HG03139 (cell line): ENCODE results near the gene USP54.

Experiments
- ATAC-seq: cut with Tn5 transposase; IDR thresholded peaks from one replicate; pipeline ENCODE4 v1.9.1; 2021; ENCODE audit not compliant: unreplicated experiment

Gene USP54

DNA sequence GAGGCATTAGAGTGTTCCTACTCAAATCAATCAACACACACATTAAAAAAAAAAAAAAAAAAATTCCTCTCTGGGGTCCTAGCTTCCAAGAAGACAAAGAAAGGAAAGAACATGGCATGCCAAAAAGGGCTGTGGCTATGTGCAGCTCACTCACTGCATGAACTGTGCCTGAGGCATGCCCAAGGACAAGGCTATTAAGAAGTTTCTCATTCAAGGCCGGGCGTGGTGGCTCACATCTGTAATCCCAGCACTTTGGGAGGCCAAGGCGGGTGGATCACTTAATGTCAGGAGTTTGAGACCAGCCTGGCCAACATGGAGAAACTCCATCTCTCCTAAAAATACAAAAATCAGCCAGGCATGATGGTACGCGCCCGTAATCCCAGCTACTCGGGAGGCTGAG, 53.4 kb downstream of the USP54 start:
- ATAC-seq = no peak

DNA sequence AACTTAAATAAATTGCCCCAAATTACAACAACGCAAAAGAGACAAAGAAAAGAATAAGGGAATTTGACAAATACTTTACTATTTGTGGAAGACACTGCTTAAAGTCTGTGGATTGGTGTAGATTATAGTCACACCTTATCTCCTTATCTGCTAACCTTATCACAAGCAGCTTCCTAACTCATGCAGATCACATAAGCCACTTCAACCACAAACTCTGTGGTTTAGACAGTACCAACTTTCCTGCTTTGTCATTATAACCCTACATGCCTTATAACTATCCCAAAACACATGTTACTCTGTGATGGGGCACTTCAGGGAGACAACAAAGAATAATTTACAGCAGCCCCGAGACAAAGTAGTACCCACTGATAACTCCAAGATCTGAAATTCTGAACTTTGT, 53.9 kb downstream of the USP54 start:
- no peak for ATAC-seq

DNA sequence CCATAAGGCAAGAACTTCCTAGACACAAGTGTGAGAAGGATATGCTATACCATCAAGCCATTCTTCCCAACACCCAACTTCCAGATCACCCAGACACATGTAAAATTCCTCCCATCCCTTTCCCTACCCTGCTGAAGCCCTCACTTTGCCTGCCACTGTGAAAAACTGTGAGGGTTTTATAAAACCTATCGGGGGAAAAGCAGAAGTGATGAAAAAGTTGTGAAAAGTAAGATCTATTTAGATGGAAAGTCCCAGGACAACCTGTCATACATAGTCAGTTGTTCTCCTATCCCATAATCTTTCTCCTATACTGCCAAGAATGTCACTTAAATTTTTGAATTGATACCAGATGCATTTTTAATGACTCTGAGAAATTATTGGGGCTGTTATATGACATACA, 56.3 kb downstream of the USP54 start:
- no peak for ATAC-seq

DNA sequence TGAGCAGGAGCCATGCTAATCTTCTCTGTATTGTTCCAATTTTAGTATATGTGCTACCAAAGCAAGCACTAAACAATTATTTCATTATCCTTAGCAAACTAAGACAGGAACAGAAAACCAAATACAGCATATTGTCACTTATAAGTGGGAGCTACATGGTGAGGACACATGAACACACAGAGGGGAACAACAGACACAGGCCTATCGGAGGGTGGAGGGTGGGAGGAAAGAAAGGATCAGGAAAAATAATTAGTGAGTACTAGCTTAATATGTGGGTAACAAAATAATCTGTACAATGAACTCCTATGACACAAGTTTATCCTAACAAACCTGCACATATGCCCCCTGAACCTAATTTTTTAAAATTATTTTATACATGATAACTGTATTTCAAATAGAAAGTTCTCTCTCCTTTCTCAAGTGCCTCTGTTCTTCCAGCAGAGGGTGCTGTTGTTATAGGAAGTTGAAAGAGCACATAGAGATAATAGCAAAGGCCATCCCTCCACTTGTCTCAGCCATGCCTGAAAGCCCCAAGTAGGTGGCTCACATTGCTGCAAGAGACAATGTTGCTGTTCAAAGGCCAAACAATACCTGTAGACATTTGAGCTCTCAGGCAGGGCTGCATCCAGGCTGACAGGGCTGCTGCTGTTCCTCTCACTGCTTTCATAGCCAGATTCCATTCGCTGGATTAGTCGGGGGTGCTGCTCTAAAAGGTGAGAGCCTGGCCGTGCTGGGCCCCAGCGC, 61.9 kb downstream of the USP54 start:
- ATAC-seq = peak; percentile 50

DNA sequence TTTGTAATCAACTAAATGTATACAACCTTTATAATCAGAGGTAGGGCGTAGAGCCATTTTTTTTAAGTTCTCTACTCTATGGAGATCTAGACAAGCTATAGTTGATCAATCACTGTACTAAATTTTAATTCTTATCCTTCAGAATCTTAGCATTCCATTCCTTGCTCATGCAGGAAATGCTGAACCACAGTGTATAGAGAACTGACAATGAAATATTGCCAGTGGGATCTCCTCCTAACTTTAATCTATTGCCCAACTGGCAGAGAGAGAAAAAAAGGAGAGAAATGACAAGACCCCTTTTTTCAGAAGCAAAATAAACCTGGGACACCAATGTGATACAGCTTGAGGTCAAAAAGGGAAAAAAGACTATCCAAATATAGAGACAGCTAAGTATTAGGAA, 68.9 kb downstream of the USP54 start:
- ATAC-seq = no peak

DNA sequence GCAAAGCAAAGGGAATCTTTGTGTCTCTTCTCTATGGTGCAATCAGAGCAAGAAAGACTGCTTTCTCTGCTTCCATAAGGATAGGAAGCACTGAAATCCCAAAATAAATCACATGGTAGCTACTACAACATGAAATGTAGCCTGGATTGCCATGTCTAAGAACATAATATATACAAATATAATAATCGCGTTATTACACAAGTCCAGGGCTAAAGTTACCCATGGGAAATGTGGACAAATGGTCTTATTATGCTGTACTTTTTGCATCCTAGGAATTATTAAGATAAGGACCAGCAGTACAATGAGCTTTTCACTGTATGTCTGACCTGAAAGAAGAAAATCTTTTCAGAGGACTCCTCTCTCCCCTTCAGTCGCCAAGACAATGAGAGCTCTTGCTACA, 71.8 kb downstream of the USP54 start:
- no peak for ATAC-seq

DNA sequence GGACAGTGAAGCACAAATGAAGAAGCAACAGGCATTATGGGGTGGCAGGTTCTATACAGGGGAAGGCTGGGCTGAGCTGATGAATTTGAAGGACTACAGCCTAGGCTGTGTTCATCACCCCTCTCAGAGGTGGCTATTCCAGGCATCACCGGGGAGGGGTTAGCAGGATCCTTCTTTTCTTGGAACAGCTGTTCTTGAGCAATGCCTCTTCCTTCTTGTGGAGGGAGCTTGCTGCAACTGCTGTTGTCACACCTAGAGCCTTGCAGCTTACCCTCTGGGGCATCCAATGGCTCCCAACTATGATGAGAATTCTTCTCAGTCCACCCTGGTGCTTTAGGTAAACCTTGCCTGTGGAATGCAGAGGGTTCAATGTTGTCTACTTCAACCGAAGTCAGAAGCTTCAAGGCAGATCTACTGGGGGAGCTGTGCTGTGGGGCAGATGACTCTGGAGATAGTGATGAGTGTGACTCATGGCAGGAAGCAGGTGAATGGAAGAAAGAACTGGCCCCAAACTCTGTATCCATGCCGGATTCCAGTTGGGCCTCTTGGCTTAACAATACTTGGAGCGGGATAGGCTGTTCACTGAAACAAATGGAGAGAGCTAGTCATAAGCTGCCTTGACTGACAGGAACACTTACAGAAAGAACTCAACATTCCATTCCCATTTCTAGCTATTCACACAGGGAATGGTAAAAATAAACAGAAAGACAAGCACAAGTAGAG, 73.8 kb downstream of the USP54 start:
- ATAC-seq = no peak

DNA sequence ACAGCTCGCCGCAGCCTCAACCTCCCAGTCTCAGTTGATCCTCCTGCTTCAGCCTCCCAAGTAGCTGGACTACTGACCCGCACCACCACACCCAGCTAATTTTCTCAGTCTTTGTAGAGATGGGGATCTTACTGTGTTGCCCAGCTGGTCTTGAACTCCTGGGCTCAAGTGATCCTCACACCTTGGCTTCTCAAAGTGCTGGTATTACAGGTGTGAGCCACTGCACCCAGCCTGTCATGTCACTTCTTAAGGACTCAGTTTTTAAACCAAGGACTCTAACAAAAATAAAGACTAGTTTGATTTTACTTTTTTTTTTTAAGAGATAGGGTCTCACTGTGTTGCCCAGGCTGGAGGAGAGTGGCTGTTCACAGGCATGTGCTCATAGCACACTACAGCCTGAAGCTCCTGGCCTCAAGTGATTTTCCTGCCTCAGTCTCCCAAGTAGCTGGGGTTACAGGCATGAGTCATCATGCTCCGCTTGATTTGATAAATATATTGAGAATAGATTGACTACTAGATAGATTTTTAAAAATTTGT, 78.9 kb downstream of the USP54 start:
- ATAC-seq = no peak

DNA sequence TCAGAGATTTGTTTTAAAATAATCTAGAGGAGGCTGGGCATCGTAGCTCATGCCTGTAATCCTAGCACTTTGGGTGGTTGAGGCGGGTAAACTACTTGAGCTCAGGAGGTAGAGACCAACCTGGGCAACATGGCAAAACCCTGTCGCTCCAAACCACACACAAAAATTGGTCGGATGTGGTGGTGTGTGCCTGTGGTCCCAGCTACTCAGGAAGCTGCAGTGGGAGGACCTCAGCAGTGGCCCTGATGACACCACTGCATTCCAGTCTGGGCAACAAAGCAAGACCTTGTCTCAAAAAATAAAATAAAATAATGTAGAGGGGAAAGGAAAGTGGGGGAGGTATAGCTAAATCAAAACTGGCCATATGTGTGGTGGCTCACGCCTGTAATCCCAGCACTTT, 81.4 kb downstream of the USP54 start:
- no peak for ATAC-seq

DNA sequence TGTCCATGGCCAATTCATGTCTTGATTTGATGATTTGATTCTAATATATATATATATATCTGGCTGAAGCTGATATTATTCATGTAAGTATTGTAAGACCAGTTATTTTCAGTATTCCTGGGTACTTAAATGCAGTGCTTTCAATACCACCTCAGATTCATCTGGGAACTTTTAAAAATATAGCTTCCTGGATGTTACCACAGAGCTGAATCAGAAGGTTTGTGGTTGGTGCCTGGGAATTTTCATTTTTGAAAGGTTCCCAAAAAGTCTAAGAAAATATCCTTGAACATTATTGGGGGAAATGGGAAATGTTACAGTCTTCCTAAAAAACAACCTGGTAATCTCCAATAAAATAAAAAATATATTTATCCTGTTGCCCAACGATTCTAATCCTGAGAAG, 84.7 kb downstream of the USP54 start:
- ATAC-seq = no peak

DNA sequence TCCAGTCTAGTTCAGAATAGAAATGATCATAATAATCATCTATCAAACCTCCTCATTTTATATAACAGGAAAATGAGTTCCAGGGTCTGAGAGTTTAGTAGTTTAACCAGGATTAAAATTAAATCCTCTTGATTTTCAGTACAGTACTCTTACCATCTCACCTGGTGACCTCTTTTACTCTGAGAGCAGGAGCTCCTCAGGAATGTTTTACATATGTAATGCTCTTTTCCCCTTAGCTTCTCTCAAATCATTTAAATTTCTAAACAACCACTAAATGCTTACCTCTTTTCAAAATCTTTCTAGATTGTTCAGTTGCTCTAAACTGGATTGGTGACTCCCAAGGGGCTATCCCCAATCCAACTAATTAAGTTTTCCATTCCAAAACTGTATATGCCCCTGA, 85.1 kb downstream of the USP54 start:
- no peak for ATAC-seq

DNA sequence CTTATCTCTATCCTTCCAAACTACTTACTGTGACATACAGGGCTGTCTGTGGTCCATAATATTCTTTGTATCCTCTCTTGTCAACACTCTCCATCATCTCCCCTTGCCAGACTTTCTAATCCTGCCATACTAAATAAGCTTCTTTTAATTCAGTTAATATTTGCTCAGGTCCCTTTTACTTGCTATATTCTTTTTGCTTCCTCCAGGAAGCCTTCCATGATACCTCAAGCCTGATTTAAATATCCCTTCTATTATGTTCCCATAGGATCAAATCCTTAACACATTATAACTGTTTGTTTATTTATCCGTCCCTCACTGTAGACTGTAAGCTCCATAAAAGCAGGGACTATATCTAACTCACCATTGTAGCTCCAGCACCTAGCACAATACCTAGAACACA, 88.1 kb downstream of the USP54 start:
- ATAC-seq = no peak

DNA sequence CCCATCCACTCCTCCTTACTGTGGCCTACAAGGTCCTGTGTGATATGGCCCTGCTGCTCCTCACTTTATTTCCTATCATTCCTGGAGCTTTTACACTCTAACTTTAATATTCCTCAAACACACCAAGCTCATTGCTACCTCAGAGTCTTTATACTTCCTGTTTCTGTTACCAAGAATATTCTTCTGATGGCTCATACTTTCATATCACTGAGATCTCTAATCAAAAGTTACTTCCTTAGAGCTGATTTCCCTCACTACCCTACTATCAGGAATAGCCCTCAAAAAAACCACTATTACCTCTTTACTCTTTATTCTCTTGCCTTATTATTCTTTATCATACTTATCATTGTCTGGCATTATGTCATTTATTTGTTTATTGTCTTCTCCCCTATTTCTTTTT, 89.5 kb downstream of the USP54 start:
- no peak for ATAC-seq

DNA sequence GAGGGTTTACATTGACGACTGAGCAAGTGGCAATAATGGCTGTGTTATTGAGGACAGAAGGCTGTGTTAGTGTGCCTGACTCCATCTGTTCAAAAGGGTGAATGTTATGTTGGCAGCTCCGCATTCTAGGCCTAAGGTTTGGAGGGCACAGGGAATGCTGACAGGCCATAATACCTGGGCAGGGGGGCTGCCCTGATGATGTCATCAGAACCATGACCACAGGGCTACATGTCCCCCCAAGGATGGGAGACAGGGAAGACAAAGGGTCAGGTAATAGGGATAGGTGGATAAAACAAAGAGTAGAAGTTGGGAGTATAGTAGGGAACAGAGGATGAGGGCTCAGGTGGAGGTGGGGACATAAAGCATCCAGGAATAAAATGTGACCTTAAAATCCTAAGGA, 93.5 kb downstream of the USP54 start:
- no peak for ATAC-seq

DNA sequence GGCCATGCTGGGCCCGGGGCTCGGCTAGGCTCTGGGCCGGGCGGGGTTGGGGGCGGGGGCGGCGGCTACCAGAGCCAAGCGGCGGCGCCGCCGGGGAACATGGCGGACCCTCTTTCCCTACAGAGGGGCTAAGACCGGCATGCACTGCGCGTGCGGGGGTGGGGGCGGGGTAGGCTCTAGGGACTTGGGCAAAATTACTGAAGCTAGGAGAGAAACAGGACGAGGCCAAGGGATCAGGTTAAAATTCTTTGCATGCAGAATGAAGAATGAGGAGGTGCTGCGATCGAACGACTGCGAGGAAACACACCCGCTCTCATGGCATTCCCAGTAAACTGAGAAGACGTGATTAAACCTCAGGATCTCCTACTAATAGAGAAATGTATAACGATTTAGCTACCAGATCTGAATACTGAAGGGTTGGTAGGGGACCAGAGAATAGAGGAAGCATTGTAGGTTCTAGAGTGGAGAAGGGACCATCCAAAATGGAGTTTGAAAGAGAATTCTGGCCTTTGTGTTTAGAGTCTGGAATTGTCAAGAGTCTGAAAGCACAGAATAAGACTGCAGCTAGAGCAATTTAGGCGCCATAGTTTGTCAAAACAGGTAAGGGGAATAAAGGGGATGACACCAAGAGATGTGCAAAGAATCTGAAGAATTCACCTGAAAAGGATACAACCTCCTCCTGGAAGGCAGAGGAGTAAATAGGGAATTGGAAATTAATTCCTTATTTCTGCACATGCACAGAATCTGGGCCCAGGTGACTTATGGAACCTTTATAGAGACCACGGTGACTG, 95.1 kb downstream of the USP54 start, which contains the start of gene PPP3CB:
PPP3CB (minus strand) TSS at position 141 of the 791 bp plus-strand sequence; CDS start at position 6, 135 bp downstream.
- ATAC-seq = peak; percentile 57

DNA sequence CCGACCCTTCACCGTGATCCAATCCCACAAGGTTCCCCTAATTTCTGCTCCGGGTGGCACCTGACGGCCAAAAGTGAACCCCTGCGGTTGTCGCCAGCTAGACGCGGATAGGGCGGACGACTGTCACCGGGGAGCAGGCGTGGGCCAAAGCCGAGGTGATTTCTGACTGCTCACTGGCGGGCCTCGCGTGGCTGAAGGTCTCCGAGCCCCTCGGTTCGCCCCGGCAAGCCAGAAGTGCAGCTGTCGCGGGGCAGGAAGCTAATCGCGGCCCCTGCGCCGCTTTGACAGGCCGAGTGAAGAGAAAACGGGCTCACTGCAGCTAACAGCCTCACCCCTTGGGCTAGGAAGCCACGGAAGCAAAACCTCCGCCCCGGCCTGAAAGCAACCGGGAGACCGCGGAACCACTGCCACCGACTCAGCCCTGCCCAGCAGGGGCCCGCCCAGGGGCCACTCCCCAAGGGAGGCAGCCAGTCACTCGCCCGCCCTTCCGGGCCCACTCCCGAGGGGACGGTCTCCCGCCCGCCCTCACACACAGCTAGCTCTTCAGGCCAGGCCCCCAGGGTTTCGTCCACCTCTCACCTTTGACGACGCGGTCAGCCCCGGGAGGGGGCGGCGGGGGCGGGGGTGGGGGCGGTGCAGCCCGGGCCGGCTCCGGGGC, 95.8 kb downstream of the USP54 start:
- ATAC-seq = peak; percentile 87

DNA sequence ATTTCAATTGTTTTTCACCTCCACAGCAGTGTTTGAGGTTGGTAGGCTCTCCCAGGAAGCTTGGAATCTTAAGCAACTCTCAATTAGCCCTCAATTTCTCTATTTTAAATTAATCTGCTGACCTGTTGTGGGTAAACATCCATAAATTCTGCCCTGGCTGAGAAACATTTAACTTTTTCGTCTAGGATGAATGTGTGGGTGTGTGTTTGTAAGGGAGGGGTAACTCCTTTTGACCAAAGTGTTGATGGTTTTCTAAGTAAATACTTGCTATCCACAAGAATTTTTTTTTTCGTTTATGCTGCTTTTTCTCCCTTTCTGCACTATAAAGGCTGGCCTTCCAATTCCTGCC, 96.3 kb downstream of the USP54 start:
- ATAC-seq = no peak

DNA sequence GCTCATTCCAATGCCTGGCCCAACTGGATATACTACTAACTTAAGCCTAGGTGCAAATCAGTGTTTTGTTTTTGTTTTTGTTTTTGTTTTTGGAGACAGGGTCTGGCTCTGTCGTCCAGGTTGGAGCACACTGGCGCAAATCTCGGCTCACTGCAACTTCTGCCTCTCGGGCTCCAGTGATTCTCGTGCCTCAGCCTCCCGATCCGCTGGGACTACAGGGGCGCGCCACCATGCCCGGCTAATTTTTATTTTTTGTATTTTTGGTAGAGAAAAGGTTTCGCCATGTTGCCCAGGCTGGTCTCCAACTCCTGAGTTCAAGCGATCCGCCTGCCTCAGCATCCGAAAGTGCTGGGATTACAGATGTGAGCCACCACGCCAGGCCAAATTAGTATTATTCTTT, 96.9 kb downstream of the USP54 start:
- ATAC-seq = no peak

DNA sequence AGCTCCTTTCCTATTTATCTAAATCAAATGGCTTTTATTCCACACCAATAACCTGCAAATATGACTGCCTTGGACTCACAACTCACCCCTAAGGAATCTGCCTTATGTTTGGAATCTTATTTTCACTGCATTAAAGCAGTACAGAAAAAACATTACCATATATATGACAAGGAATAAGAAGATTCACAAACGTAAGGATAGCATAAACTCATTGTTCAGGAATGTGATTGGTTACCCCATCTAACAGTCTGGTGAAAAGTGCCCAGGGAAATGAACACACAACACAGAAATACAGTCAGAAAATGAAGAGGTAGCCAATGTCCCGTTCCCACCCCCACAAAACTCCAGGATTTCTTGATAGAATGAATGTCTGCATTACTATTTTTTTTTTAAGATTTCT, 97.4 kb downstream of the USP54 start:
- ATAC-seq = no peak

DNA sequence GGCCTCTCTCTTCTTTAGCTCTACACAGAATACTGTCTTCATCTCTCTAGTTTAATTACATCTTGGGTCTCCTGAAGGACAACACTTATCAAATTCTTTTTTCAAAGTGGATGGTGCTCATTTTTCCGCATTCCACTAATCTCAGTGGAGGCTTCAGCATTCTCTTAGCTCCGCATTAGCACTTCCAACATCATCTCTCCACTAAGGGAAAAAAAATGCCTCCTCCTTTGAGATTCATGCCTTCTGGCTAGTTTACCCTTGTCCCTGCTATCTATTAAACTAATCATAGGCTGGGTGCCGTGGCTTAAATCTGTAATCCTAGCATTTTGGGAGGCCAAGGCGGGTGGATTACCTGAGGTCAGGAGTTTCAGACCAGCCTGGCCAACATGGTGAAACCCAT, 104.5 kb downstream of the USP54 start:
- no peak for ATAC-seq

DNA sequence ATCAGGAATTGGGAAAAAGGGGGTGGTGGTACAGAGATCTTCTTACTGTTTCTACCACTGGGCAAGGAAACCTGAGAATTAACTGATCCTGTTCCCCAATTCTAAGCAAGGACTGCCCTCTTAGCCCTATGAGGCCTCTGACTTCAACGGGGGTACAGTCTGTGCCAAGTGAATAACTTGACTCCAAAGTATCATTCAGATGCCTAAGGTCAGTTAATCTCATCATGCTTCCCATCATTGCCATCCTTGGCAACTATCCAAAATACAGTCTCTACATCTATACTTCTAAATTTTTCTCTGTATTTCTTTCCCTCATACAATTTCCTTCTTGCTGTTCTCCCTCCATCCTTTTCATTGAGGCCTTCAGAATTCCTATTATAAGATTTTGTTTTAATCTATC, 105.8 kb downstream of the USP54 start:
- ATAC-seq = no peak
